WTC11 (cell line): ENCODE data around the gene USP47. TPM values are rescaled to one million over a fixed set of nuclear protein-coding genes. Genes with fewer than 3 reads are reported as not detected.

Source experiments
- ATAC-seq: fragments of 200-7000 bp; cut with Tn5 transposase; 2 replicates; pipeline ENCODE4 v1.10.0; 2021; ENCODE audit warnings: mild to moderate bottlenecking, moderate library complexity
- CTCF ChIA-PET: fragments of 300-600 bp; sonication (Branson Sonifier 250); formaldehyde crosslinking; loops from one replicate; lab custom pipeline; 2021; ENCODE audit warnings: antibody characterized with exemption; lab: Charles Lee
- POLR2A ChIA-PET: fragments of 350-600 bp; sonication (Branson Sonifier 250); formaldehyde crosslinking; loops from one replicate; lab custom pipeline; 2021; ENCODE audit warnings: antibody characterized with exemption; lab: Charles Lee
- DNase-seq: peaks from one replicate; pipeline ENCODE4 v3.0.0; 2021; ENCODE audit warnings: low spot score
- H3K27ac Mint-ChIP-seq: 2 replicates; pipeline ENCODE4 v1.8.0; 2021; ENCODE audit warnings: mixed read lengths
- H3K27me3 Mint-ChIP-seq: 2 replicates; pipeline ENCODE4 v1.8.0; 2021; ENCODE audit warnings: low read depth, mild to moderate bottlenecking, moderate library complexity, mixed read lengths
- H3K36me3 Mint-ChIP-seq: 2 replicates; pipeline ENCODE4 v1.8.0; 2021; ENCODE audit warnings: mixed read lengths
- H3K4me1 Mint-ChIP-seq: 2 replicates; pipeline ENCODE4 v1.8.0; 2022; ENCODE audit warnings: mixed read lengths
- H3K4me3 Mint-ChIP-seq: 2 replicates; pipeline ENCODE4 v1.8.0; 2021; ENCODE audit warnings: mild to moderate bottlenecking, moderate library complexity, mixed read lengths
- H3K9me3 Mint-ChIP-seq: 2 replicates; pipeline ENCODE4 v1.8.0; 2021; ENCODE audit warnings: mixed read lengths
- ATF1 ChIP-seq: sonication (generic); formaldehyde crosslinking; IDR thresholded peaks from 2 replicates; pipeline ENCODE4 v1.8.1; 2023; ENCODE audit warnings: mild to moderate bottlenecking, moderate library complexity, missing genetic modification reagents
- CBFB ChIP-seq: sonication (generic); formaldehyde crosslinking; IDR thresholded peaks from 2 replicates; pipeline ENCODE4 v1.8.1; 2022; ENCODE audit warnings: mild to moderate bottlenecking, low read depth, missing genetic modification reagents
- CDX4 ChIP-seq: fragments of 250-450 bp; sonication (Bioruptor Pico); IDR thresholded peaks from 2 replicates; pipeline ENCODE4 v1.9.0; 2021; ENCODE audit warnings: moderate library complexity, mild to moderate bottlenecking, inconsistent platforms, borderline replicate concordance
- E2F5 ChIP-seq: sonication (generic); formaldehyde crosslinking; IDR thresholded peaks from 2 replicates; pipeline ENCODE4 v1.8.1; 2022; ENCODE audit warnings: mild to moderate bottlenecking, moderate library complexity, missing genetic modification reagents
- GRHL2 ChIP-seq: fragments of 250-450 bp; sonication (Bioruptor Pico); IDR thresholded peaks from 2 replicates; pipeline ENCODE4 v1.8.0; 2022; ENCODE audit warnings: mild to moderate bottlenecking, moderate library complexity; ENCODE audit not compliant: insufficient replicate concordance, severe bottlenecking
- HMGA2 ChIP-seq: fragments of 250-450 bp; sonication (Bioruptor Pico); IDR thresholded peaks from 2 replicates; pipeline ENCODE4 v1.4.0; 2021; ENCODE audit warnings: mild to moderate bottlenecking, moderate library complexity
- MYBL2 ChIP-seq: sonication (generic); formaldehyde crosslinking; IDR thresholded peaks from 2 replicates; pipeline ENCODE4 v1.8.1; 2023; ENCODE audit warnings: mild to moderate bottlenecking, moderate library complexity, missing genetic modification reagents
- NFE2L1 ChIP-seq: sonication (generic); formaldehyde crosslinking; IDR thresholded peaks from 2 replicates; pipeline ENCODE4 v1.8.1; 2023; ENCODE audit warnings: missing genetic modification reagents
- RELA ChIP-seq: sonication (generic); formaldehyde crosslinking; IDR thresholded peaks from 2 replicates; pipeline ENCODE4 v1.8.1; 2022; ENCODE audit warnings: missing genetic modification reagents, mild to moderate bottlenecking, borderline replicate concordance
- RORB ChIP-seq: fragments of 250-450 bp; sonication (Bioruptor Pico); IDR thresholded peaks from 2 replicates; pipeline ENCODE4 v1.9.0; 2021; ENCODE audit warnings: mild to moderate bottlenecking
- SP1 ChIP-seq: sonication (generic); formaldehyde crosslinking; conservative IDR thresholded peaks from 2 replicates; pipeline ENCODE4 v1.8.1; 2022; ENCODE audit warnings: missing genetic modification reagents
- STAT6 ChIP-seq: sonication (generic); formaldehyde crosslinking; conservative IDR thresholded peaks from 2 replicates; pipeline ENCODE4 v1.8.1; 2023; ENCODE audit warnings: mild to moderate bottlenecking, low read depth, missing genetic modification reagents, moderate library complexity
- TP53 ChIP-seq: sonication (generic); formaldehyde crosslinking; IDR thresholded peaks from 2 replicates; pipeline ENCODE4 v1.8.1; 2023; ENCODE audit warnings: mild to moderate bottlenecking, missing genetic modification reagents
- USF1 ChIP-seq: sonication (generic); formaldehyde crosslinking; IDR thresholded peaks from 2 replicates; pipeline ENCODE4 v1.8.0; 2022; ENCODE audit warnings: mild to moderate bottlenecking, missing genetic modification reagents
- USF2 ChIP-seq: sonication (generic); formaldehyde crosslinking; IDR thresholded peaks from 2 replicates; pipeline ENCODE4 v1.8.1; 2023; ENCODE audit warnings: mild to moderate bottlenecking, missing genetic modification reagents, moderate library complexity
- ZNF138 ChIP-seq: sonication (generic); formaldehyde crosslinking; conservative IDR thresholded peaks from 2 replicates; pipeline ENCODE4 v1.8.1; 2022; ENCODE audit warnings: mild to moderate bottlenecking, moderate library complexity, missing genetic modification reagents
- ZNF219 ChIP-seq: sonication (generic); formaldehyde crosslinking; IDR thresholded peaks from 2 replicates; pipeline ENCODE4 v1.8.0; 2023; ENCODE audit warnings: missing genetic modification reagents, mild to moderate bottlenecking, borderline replicate concordance
- ZNF281 ChIP-seq: sonication (generic); formaldehyde crosslinking; IDR thresholded peaks from 2 replicates; pipeline ENCODE4 v1.8.0; 2023; ENCODE audit warnings: mild to moderate bottlenecking, missing genetic modification reagents
- ZNF317 ChIP-seq: sonication (generic); formaldehyde crosslinking; IDR thresholded peaks from 2 replicates; pipeline ENCODE4 v1.8.1; 2023; ENCODE audit warnings: low read depth, mild to moderate bottlenecking, moderate library complexity, missing genetic modification reagents, borderline replicate concordance
- ZNF416 ChIP-seq: fragments of 250-450 bp; sonication (Bioruptor Pico); IDR thresholded peaks from 2 replicates; pipeline ENCODE4 v1.9.0; 2021; ENCODE audit warnings: mild to moderate bottlenecking, inconsistent platforms
- total RNA-seq: library from RNA; stranded (reverse); gene quantifications from 3 replicates; pipeline ENCODE4 v1.2.3, GENCODE V29; 2021

USP47 gene
- total RNA-seq, 1 experiment from 2014 or later = 19.7 TPM

- TF ChIP-seq E2F5 (CRISPR knock-in tag) (no peak), CDX4 (CRISPR knock-in tag) (no peak), SP1 (no peak), NFE2L1 (CRISPR knock-in tag) (no peak), USF1 (CRISPR knock-in tag) (no peak), ZNF416 (CRISPR knock-in tag) (no peak), HMGA2 (CRISPR knock-in tag) (no peak), ATF1 (CRISPR knock-in tag) (no peak), RORB (no peak), MYBL2 (CRISPR knock-in tag) (no peak), ZNF138 (CRISPR knock-in tag) (no peak), ZNF281 (no peak), RELA (no peak), STAT6 (CRISPR knock-in tag) (no peak), CBFB (CRISPR knock-in tag) (no peak), USF2 (CRISPR knock-in tag) (no peak), GRHL2 (CRISPR knock-in tag) (no peak), TP53 (no peak), ZNF219 (CRISPR knock-in tag) (no peak), ZNF317 (CRISPR knock-in tag) (no peak)
- no peak overlapping the region for H3K4me3 Mint-ChIP-seq
- no peak for ATAC-seq
- ChIA-PET POLR2A (no interaction called here), CTCF (no interaction called here)
- DNase-seq = no peak
- H3K9me3 Mint-ChIP-seq = no peaks in the 10 kb centered on the region
- H3K36me3 Mint-ChIP-seq = peaks cover 6% of the 10 kb centered on the region
- peaks cover 1% of the 10 kb centered on the region; the same call in 1 of the 2 replicates for H3K4me1 Mint-ChIP-seq
- no peaks in the 10 kb centered on the region for H3K27me3 Mint-ChIP-seq
- H3K27ac Mint-ChIP-seq = no peak overlapping the region; the same call in 1 of the 2 replicates
Observed at GRCh38 chr11:11996321-11997048, 154.7 kb downstream of the USP47 start.
